OCI-LY7 (cell line): ENCODE data around the gene ANKRD22. TPM values are rescaled to one million over a fixed set of nuclear protein-coding genes. Genes with fewer than 3 reads are reported as not detected.

Experiments used
- BruUV-seq: library from RNA; stranded (reverse); fragments of 400-500 nt; replicated peaks from 2 replicates; lab custom pipeline; 2021; lab: Mats Ljungman, UMichigan
- CTCF ChIA-PET: fragments of 300-600 bp; sonication (Branson Sonifier 250); formaldehyde crosslinking; loops from one replicate; lab custom pipeline; 2022; ENCODE audit warnings: antibody characterized with exemption; ENCODE audit not compliant: unreplicated experiment; lab: Charles Lee
- POLR2A ChIA-PET: fragments of 300-600 bp; sonication (Branson Sonifier 250); formaldehyde crosslinking; loops from one replicate; lab custom pipeline; 2022; ENCODE audit warnings: antibody characterized with exemption; lab: Charles Lee
- DNase-seq: peaks from one replicate; pipeline ENCODE4 v3.0.0-alpha.2; 2015; ENCODE audit warnings: low spot score
- H2AFZ ChIP-seq: fragments of 200-600 bp; sonication (generic), shearing (Covaris generic); 2 replicates; pipeline ENCODE4 v1.6.1; 2014; ENCODE audit warnings: mild to moderate bottlenecking, antibody characterized with exemption, low read length, moderate library complexity
- H3K27ac ChIP-seq: fragments of 200-600 bp; sonication (generic); 2 replicates; pipeline ENCODE4 v1.5.1; 2014; ENCODE audit warnings: mixed run types, low read depth, mild to moderate bottlenecking, moderate library complexity, low read length, inconsistent platforms; ENCODE audit not compliant: poor library complexity, severe bottlenecking
- H3K36me3 ChIP-seq: fragments of 200-600 bp; sonication (generic); 2 replicates; pipeline ENCODE4 v1.6.1; 2014; ENCODE audit warnings: mild to moderate bottlenecking, antibody characterized with exemption, low read length, moderate library complexity, mixed read lengths; ENCODE audit not compliant: insufficient read depth
- H3K4me1 ChIP-seq: fragments of 200-600 bp; sonication (generic); 2 replicates; pipeline ENCODE4 v1.5.1; 2014; ENCODE audit warnings: mild to moderate bottlenecking, low read length; ENCODE audit not compliant: insufficient read depth, poor library complexity, severe bottlenecking
- H3K4me2 ChIP-seq: fragments of 200-600 bp; sonication (generic); 2 replicates; pipeline ENCODE4 v1.6.1; 2014; ENCODE audit warnings: mild to moderate bottlenecking, low read length
- H3K4me3 ChIP-seq: fragments of 200-600 bp; sonication (generic); 2 replicates; pipeline ENCODE4 v1.5.1; 2014; ENCODE audit warnings: mild to moderate bottlenecking, low read depth, low read length; ENCODE audit not compliant: poor library complexity, severe bottlenecking
- H3K79me2 ChIP-seq: fragments of 200-600 bp; sonication (generic); 2 replicates; pipeline ENCODE4 v1.6.1; 2016; ENCODE audit warnings: low read depth, mild to moderate bottlenecking, low read length, moderate library complexity, mixed read lengths; ENCODE audit not compliant: insufficient read depth
- H3K9me2 ChIP-seq: fragments of 200-600 bp; sonication (generic); 2 replicates; pipeline ENCODE4 v1.6.1; 2016; ENCODE audit warnings: mild to moderate bottlenecking, low read length, mixed read lengths; ENCODE audit not compliant: insufficient read depth
- H3K9me3 ChIP-seq: fragments of 200-600 bp; sonication (generic); 2 replicates; pipeline ENCODE4 v1.6.1; 2014; ENCODE audit warnings: mild to moderate bottlenecking, mixed run types, low read length, mixed read lengths
- H4K20me1 ChIP-seq: fragments of 200-600 bp; sonication (generic); 2 replicates; pipeline ENCODE4 v1.6.1; 2014; ENCODE audit warnings: mild to moderate bottlenecking, antibody characterized with exemption, low read length, moderate library complexity, mixed read lengths; ENCODE audit not compliant: insufficient read depth
- CTCF ChIP-seq: fragments of 200-600 bp; sonication (generic); conservative IDR thresholded peaks from 2 replicates; pipeline ENCODE4 v1.5.1; 2014; ENCODE audit warnings: mild to moderate bottlenecking, antibody characterized with exemption, low read length, moderate library complexity, mixed read lengths
- EZH2phosphoT487 ChIP-seq: fragments of 200-600 bp; sonication (generic); IDR thresholded peaks from 2 replicates; pipeline ENCODE4 v1.6.1; 2018; ENCODE audit warnings: low read depth, borderline replicate concordance, mild to moderate bottlenecking, mixed run types, antibody characterized with exemption, low read length, moderate library complexity, mixed read lengths
- intact Hi-C: fragments of 100-400 bp; cut with micrococcal nuclease; formaldehyde crosslinking; loops from one replicate; pipeline ENCODE4 v1.10.0; 2022; ENCODE audit not compliant: unreplicated experiment
- total RNA-seq, 2 experiments: library from RNA; depleted of rRNA in 1 of 2; stranded (reverse); fragments of >200 nt in 1 of 2; shearing (Covaris generic) in 1 of 2; gene quantifications; 2 replicates each; pipeline ENCODE4 v1.2.3, GENCODE V29; 2014 to 2022

Gene ANKRD22
- total RNA-seq, 2 experiments from 2014 or later = not detected

GRCh38 chr10:88827671-88828070 lies 24.0 kb downstream of the ANKRD22 start:
- no peak for DNase-seq
- Histone ChIP-seq H3K27ac (no peak overlapping the region), H2AFZ (no peak overlapping the region), H4K20me1 (no peaks in the 10 kb centered on the region), H3K36me3 (no peaks in the 10 kb centered on the region), H3K79me2 (no peaks in the 10 kb centered on the region), H3K9me3 (no peaks in the 10 kb centered on the region), H3K9me2 (no peaks in the 10 kb centered on the region), H3K4me1 (peaks cover 4% of the 10 kb centered on the region), H3K4me2 (no peak overlapping the region), H3K4me3 (no peak overlapping the region)
- no peak for TF ChIP-seq EZH2phosphoT487
- TF ChIP-seq CTCF = no peak
- ChIA-PET CTCF (interaction anchor here (0.5 kb wide), 1 partner anchor 202 kb away, joined by 3 read pairs; no protein-coding TSS in a partner anchor), POLR2A (interaction anchor here (0.5 to 0.6 kb wide), 2 partner anchors 19 to 136 kb away, joined by 3 to 4 read pairs; no protein-coding TSS in a partner anchor)
- intact Hi-C loops = no loop called here
- no TSS peak for BruUV-seq

- Histone ChIP-seq H3K4me2 (no peak overlapping the region), H4K20me1 (no peaks in the 10 kb centered on the region), H2AFZ (no peak overlapping the region), H3K79me2 (no peaks in the 10 kb centered on the region), H3K36me3 (no peaks in the 10 kb centered on the region), H3K27ac (no peak overlapping the region), H3K4me3 (no peak overlapping the region), H3K9me3 (no peaks in the 10 kb centered on the region), H3K9me2 (no peaks in the 10 kb centered on the region), H3K4me1 (no peaks in the 10 kb centered on the region)
- CTCF ChIA-PET = no interaction called here
- no TSS peak for BruUV-seq
- no peak for TF ChIP-seq EZH2phosphoT487
- TF ChIP-seq CTCF = no peak
- intact Hi-C loops = no loop called here
- DNase-seq = no peak
- POLR2A ChIA-PET = interaction anchor here (1.1 kb wide), 1 partner anchor 21 kb away, joined by 4 read pairs; no protein-coding TSS in a partner anchor
Observed at GRCh38 chr10:88826388-88826787, 25.3 kb downstream of the ANKRD22 start.

DNA sequence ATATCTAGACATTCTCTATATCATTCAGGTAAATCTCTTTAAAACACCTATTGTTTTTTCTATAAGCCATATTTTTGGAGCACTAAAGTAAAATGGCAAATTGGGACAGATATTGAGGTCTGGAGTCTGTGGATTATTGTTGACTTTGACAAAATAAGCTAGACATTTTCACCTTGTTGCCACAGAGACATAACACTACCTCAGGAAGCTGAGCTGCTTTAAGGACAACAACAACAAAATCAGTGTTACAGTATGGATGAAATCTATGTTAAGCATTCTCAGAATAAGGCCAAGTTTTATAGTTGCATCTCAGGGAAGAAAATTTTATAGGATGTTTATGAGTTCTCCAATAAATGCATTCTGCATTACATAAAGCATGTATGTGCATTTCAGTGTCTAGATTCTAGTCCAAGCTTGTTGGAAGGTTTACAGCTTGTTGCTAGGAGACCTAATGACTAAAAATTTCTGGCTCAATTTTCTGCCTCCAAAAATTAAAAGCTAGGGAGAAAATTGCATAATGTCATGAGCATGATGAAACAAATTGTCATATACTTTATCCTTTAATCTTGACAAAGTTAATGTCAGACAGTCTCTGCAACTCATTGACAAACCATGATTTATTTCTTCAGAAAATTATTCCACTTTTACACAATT lies 30.8 kb downstream of the ANKRD22 start:
- Histone ChIP-seq H2AFZ (no peak overlapping the region), H3K36me3 (no peaks in the 10 kb centered on the region), H3K4me1 (no peaks in the 10 kb centered on the region), H3K79me2 (no peaks in the 10 kb centered on the region), H3K27ac (no peak overlapping the region), H3K9me3 (no peaks in the 10 kb centered on the region), H3K4me3 (no peak overlapping the region), H3K4me2 (no peak overlapping the region), H4K20me1 (no peaks in the 10 kb centered on the region), H3K9me2 (no peaks in the 10 kb centered on the region)
- TF ChIP-seq CTCF (no peak), EZH2phosphoT487 (no peak)
- ChIA-PET CTCF (no interaction called here), POLR2A (interaction anchor here (0.7 to 1.1 kb wide), 3 partner anchors 10 to 12 kb away, joined by 3 to 5 read pairs (median 5); no protein-coding TSS in a partner anchor)
- no peak for DNase-seq
- intact Hi-C loops = no loop called here
- no TSS peak for BruUV-seq
